Activated CD4-positive, alpha-beta T cell treated with anti-CD3 and anti-CD28 coated beads, Interleukin-2, amount 50 U/mL, for 24 hours (primary cell): ENCODE data around the gene AK3.

Experiments used
- DNase-seq, 2 donors: peaks; one replicate each; pipeline ENCODE4 v3.0.0-alpha.2; 2020; ENCODE audit warnings: low read depth in 1 of 2, low spot score in 1 of 2

Gene AK3

GRCh38 chr9:4706971-4707622 is 33.9 kb downstream of the AK3 start:
- DNase-seq = no peak

- no peak for DNase-seq
These were observed 35.0 kb downstream of the AK3 start for GRCh38 chr9:4706021-4706420.

- DNase-seq = no peak
These were observed 36.9 kb downstream of the AK3 start for GRCh38 chr9:4704129-4704528.

- no peak for DNase-seq
These were observed 39.5 kb downstream of the AK3 start for GRCh38 chr9:4701526-4701925.

GRCh38 chr9:4700932-4701331 is 40.1 kb downstream of the AK3 start:
- DNase-seq = no peak

- no peak for DNase-seq
These were observed 40.9 kb downstream of the AK3 start for GRCh38 chr9:4700091-4700490.

DNA sequence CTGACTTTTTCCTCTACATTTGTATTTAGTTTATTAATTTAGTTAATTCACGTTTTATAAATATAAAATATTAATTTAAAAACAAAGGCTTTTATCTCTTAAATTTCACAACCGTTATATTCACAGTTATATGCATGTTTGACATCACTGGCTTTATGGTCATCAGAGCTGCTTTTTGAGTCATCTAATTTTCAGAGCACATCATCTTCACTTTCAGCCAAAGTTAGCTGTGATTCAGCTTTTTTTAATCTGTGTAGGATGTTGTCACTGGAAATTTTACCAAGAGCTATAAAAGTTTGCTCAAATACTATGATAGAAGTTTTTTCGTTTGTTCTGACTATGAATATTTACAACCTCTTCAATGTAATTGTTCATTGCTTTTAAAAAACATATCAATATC is 49.2 kb downstream of the AK3 start:
- no peak for DNase-seq

GRCh38 chr9:4690144-4690543 is 50.9 kb downstream of the AK3 start:
- no peak for DNase-seq

DNA sequence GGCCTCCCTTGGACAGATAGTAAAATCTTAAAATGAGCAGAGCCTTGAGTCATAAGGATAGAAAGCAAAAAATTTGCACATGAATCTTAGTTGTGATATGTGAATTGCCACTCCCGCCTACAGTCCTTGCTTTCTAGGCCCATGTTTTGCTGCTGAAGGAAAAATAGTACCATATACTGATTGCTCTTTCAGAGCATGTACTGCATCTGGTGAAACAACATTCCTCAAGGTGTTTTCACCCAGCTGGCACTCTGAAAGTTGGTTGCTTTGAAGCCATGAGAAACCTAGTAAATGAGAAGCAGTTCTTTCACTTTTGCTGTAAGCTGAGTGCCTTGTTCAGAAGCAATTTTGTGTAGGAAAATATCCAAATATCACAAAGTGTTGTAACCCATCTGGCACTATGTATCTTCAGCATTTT is 51.3 kb downstream of the AK3 start:
- peak in 1 of 2 donors; percentile 25 for DNase-seq

- DNase-seq = no peak
These were observed 52.0 kb downstream of the AK3 start for GRCh38 chr9:4689021-4689420.

GRCh38 chr9:4686584-4686983 is 54.4 kb downstream of the AK3 start:
- DNase-seq = no peak

DNA sequence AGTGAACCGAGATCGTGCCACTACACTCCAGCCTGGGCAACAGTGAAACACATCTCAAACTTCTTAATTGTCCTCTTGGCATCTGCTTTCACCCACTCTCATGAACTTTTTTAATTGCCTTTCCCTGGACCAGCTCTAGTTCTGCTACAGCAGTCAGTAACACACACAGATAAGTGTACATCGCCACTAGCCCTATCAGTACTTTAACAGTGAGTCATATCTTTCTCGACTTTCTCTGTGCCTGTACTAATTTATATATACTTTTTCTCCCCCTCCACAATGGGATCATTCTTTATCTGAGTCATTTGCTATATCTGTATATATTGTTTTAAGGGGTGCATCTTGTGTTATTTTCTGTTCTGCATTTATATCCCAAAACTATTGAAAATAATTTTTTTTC is 54.9 kb downstream of the AK3 start:
- DNase-seq = no peak

GRCh38 chr9:4684820-4685219 is 56.2 kb downstream of the AK3 start:
- DNase-seq = no peak

DNA sequence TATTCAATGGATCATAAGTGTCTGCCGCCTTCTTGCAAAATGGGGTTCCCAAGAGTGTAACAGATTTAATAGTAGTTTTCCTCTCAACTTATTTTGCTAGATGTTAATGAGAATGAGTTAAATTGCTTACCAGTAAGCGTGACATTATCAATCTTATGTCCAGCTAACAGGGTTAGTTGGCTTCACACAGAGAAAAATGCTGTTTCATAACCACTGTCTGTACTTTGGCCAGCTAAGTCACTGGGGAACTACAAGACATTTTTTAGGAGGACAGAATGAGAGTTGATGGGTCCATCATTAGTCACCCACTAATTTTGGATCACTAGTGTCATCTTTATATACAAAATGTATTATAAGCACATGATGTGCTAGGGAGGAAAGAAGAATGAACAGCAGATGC is 60.3 kb downstream of the AK3 start:
- DNase-seq = no peak

- no peak for DNase-seq
These were observed 60.9 kb downstream of the AK3 start for GRCh38 chr9:4680173-4680525.

GRCh38 chr9:4679268-4680172 is 61.5 kb downstream of the AK3 start, which contains the start of gene CDC37L1:
CDC37L1 (plus strand) TSS chr9:4679569; CDS start chr9:4679768, 199 bp downstream.
- peak; percentile 97 to 99 for DNase-seq

DNA sequence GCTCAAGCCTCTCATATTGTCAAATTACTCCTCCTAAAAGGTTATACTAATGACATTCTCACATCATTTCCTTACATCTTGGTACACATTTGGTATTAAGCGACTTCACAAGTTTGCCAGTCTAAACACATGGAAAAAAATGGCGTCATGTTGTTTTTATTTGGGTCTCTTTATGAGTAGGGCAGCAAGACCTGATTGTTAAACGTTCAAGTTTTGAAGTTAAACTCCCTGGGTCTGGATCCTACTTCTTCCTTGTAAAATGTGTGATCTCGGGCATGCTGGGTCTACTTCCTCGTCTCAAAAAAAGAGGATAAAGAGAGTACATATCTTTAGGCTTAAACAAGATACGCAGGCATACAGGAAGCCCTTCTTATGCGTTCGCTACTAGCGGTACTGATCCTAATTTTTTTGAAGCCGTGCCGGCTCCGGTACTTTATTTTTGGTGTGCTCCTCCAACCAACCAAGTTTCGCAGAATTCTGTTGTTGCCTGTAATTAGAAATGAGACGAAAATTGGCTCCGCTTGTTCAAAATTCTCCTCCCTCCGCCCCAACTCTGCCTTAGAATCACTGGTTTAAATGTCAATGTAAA is 62.2 kb downstream of the AK3 start:
- no peak for DNase-seq

GRCh38 chr9:4677392-4677791 is 63.6 kb downstream of the AK3 start:
- no peak for DNase-seq

- DNase-seq = no peak
These were observed 66.2 kb downstream of the AK3 start for GRCh38 chr9:4674783-4675182.

- no peak for DNase-seq
These were observed 69.3 kb downstream of the AK3 start for GRCh38 chr9:4671737-4672136.

- no peak for DNase-seq
These were observed 70.4 kb downstream of the AK3 start for GRCh38 chr9:4670591-4670990.

DNA sequence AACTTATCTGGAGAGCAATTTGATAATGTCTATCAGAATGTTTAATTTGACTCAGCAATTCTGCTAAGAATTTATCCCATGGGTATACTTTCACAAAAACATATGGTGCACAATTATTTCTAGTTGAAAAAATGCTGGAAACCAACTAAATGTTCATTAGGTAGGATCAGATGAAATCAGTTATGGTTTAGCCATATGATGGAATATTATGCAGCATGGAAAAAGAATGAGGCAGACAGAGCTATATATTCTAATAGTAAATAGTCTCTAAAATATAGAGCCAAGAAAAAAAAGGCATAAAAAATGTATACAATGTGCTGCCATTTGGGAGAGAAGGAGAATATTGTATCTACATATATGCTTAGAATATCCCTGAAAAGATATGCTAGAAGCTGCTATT is 71.1 kb downstream of the AK3 start:
- DNase-seq = no peak
